ENCODE data around the gene CRYBA2.

GRCh38 chr2:218956039-218956438, 37.2 kb downstream of the CRYBA2 start:
- TF ChIP-seq EZH2 (IDR thresholded peaks at IDR 0.05; ENCODE audit: low read depth): no peak
- TF ChIP-seq, protein P1, sequence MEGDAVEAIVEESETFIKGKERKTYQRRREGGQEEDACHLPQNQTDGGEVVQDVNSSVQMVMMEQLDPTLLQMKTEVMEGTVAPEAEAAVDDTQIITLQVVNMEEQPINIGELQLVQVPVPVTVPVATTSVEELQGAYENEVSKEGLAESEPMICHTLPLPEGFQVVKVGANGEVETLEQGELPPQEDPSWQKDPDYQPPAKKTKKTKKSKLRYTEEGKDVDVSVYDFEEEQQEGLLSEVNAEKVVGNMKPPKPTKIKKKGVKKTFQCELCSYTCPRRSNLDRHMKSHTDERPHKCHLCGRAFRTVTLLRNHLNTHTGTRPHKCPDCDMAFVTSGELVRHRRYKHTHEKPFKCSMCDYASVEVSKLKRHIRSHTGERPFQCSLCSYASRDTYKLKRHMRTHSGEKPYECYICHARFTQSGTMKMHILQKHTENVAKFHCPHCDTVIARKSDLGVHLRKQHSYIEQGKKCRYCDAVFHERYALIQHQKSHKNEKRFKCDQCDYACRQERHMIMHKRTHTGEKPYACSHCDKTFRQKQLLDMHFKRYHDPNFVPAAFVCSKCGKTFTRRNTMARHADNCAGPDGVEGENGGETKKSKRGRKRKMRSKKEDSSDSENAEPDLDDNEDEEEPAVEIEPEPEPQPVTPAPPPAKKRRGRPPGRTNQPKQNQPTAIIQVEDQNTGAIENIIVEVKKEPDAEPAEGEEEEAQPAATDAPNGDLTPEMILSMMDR (conservative IDR thresholded peaks at IDR 0.05): no peak
